Measurements from ENCODE around the gene ZNF710. TPM values are rescaled to one million over a fixed set of nuclear protein-coding genes. Genes with fewer than 3 reads are reported as not detected.

ZNF710 gene
- total and polyA plus RNA-seq, 2 donors (not counting 3 experiments of a cell fraction or from before 2014, with no cell fraction given), result 8.9 to 32.4 TPM

- TF ChIP-seq, protein P1, sequence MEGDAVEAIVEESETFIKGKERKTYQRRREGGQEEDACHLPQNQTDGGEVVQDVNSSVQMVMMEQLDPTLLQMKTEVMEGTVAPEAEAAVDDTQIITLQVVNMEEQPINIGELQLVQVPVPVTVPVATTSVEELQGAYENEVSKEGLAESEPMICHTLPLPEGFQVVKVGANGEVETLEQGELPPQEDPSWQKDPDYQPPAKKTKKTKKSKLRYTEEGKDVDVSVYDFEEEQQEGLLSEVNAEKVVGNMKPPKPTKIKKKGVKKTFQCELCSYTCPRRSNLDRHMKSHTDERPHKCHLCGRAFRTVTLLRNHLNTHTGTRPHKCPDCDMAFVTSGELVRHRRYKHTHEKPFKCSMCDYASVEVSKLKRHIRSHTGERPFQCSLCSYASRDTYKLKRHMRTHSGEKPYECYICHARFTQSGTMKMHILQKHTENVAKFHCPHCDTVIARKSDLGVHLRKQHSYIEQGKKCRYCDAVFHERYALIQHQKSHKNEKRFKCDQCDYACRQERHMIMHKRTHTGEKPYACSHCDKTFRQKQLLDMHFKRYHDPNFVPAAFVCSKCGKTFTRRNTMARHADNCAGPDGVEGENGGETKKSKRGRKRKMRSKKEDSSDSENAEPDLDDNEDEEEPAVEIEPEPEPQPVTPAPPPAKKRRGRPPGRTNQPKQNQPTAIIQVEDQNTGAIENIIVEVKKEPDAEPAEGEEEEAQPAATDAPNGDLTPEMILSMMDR (IDR thresholded peaks at IDR 0.05; ENCODE audit: extremely low read depth in 1 of 2, insufficient read depth in 1 of 2, low read depth in 1 of 2, low read length in 2 of 2), result no peak
- TF ChIP-seq POLR2A (IDR thresholded peaks at IDR 0.05; ENCODE audit: low read depth, low read length) (no peak), GATA2 (IDR thresholded peaks at IDR 0.05; ENCODE audit: insufficient read depth, insufficient read length, low read depth, low read length) (no peak)
- ChIA-PET CTCF (interaction anchor here (1.6 kb wide), 1 partner anchor 12 kb away, joined by 3 read pairs; no protein-coding TSS in a partner anchor), POLR2A (no interaction called here)
- FAIRE-seq (no peak), DNase-seq (ENCODE audit: low read depth, low spot score) (no peak)
- no TSS peak for BruUV-seq (replicated peaks)
- H3K4me1 ChIP-seq (ENCODE audit: control insufficient read depth, extremely low read depth, insufficient read depth, low read length), result peaks cover 28% of the 10 kb centered on the region
- H2AFZ ChIP-seq (ENCODE audit: low read depth, low read length), result no peak overlapping the region
- no peaks in the 10 kb centered on the region for H3K27me3 ChIP-seq (ENCODE audit: control insufficient read depth in 2 of 2, insufficient read depth in 2 of 2, low read length in 2 of 2)
- intact Hi-C loops (cut with micrococcal nuclease), result no loop called here
- no peaks in the 10 kb centered on the region for H4K20me1 ChIP-seq (replicated peaks; ENCODE audit: control insufficient read depth, extremely low read depth, insufficient read depth, low read length)
- dilution Hi-C loops (cut with MboI; ENCODE audit: extremely low pct_ligation_motif_present, low sequenced_read_pairs), result no loop called here
- no peaks in the 10 kb centered on the region for H3K9me1 ChIP-seq (replicated peaks; ENCODE audit: control insufficient read depth, extremely low read depth, insufficient read depth, low read length)
- H3K9me3 ChIP-seq (replicated peaks; ENCODE audit: control insufficient read depth, insufficient read depth, low read length), result no peaks in the 10 kb centered on the region
- no peak overlapping the region for H3K27ac ChIP-seq (ENCODE audit: insufficient read depth, low read depth, low read length)
- H3K36me3 ChIP-seq (ENCODE audit: control insufficient read depth in 2 of 2, extremely low read depth in 1 of 2, insufficient read depth in 2 of 2, low read length in 2 of 2), result no peaks in the 10 kb centered on the region
- H3K9ac ChIP-seq (replicated peaks; ENCODE audit: extremely low read depth, insufficient read depth, low read length), result no peak overlapping the region
- H3K79me2 ChIP-seq (ENCODE audit: control insufficient read depth, insufficient read depth, low read length), result peaks cover 7% of the 10 kb centered on the region
- H3K4me3 ChIP-seq (replicated peaks in 1 of 3; ENCODE audit: insufficient read depth in 1 of 3, low read depth in 1 of 3, low read length in 3 of 3), result no peak overlapping the region
- no peak overlapping the region for H3K4me2 ChIP-seq (ENCODE audit: insufficient read depth, low read length)
Measured at GRCh38 chr15:90062023-90062442, 60.9 kb downstream of the ZNF710 start.

- Histone ChIP-seq H3K9me3 (replicated peaks; ENCODE audit: control insufficient read depth, insufficient read depth, low read length) (no peaks in the 10 kb centered on the region), H3K4me2 (ENCODE audit: insufficient read depth, low read length) (no peak overlapping the region), H3K4me1 (ENCODE audit: control insufficient read depth, extremely low read depth, insufficient read depth, low read length) (peaks cover 28% of the 10 kb centered on the region), H3K27ac (ENCODE audit: insufficient read depth, low read depth, low read length) (no peak overlapping the region), H3K4me3 (replicated peaks in 1 of 3; ENCODE audit: insufficient read depth in 1 of 3, low read depth in 1 of 3, low read length in 3 of 3) (no peak overlapping the region), H3K27me3 (ENCODE audit: control insufficient read depth in 2 of 2, insufficient read depth in 2 of 2, low read length in 2 of 2) (no peaks in the 10 kb centered on the region), H3K9ac (replicated peaks; ENCODE audit: extremely low read depth, insufficient read depth, low read length) (no peak overlapping the region), H2AFZ (ENCODE audit: low read depth, low read length) (no peak overlapping the region), H3K36me3 (ENCODE audit: control insufficient read depth in 2 of 2, extremely low read depth in 1 of 2, insufficient read depth in 2 of 2, low read length in 2 of 2) (no peaks in the 10 kb centered on the region), H3K79me2 (ENCODE audit: control insufficient read depth, insufficient read depth, low read length) (peaks cover 7% of the 10 kb centered on the region), H4K20me1 (replicated peaks; ENCODE audit: control insufficient read depth, extremely low read depth, insufficient read depth, low read length) (no peaks in the 10 kb centered on the region), H3K9me1 (replicated peaks; ENCODE audit: control insufficient read depth, extremely low read depth, insufficient read depth, low read length) (no peaks in the 10 kb centered on the region)
- no TSS peak for BruUV-seq (replicated peaks)
- dilution Hi-C loops (cut with MboI; ENCODE audit: extremely low pct_ligation_motif_present, low sequenced_read_pairs) (no loop called here), intact Hi-C loops (cut with micrococcal nuclease) (no loop called here)
- TF ChIP-seq POLR2AphosphoS5 (IDR thresholded peaks at IDR 0.05; ENCODE audit: insufficient read depth, low read depth, low read length), result no peak
- TF ChIP-seq MYC (IDR thresholded peaks at IDR 0.05; ENCODE audit: low read depth, low read length), result no peak
- no peak for TF ChIP-seq JUN (IDR thresholded peaks at IDR 0.05; ENCODE audit: borderline replicate concordance, insufficient read depth, insufficient read length, low read depth)
- no peak for TF ChIP-seq EZH2 (IDR thresholded peaks at IDR 0.05; ENCODE audit: borderline replicate concordance, low read depth, low read length, severe bottlenecking)
- TF ChIP-seq, protein P1 (IDR thresholded peaks at IDR 0.05; ENCODE audit: extremely low read depth in 1 of 2, insufficient read depth in 1 of 2, low read depth in 1 of 2, low read length in 2 of 2), result no peak
- no peak for TF ChIP-seq FOS (IDR thresholded peaks at IDR 0.05; ENCODE audit: borderline replicate concordance, insufficient read depth, low read length)
- no peak for TF ChIP-seq MAX (IDR thresholded peaks at IDR 0.05; ENCODE audit: insufficient read depth, insufficient read length)
- no peak for TF ChIP-seq POLR2A (IDR thresholded peaks at IDR 0.05; ENCODE audit: low read depth, low read length)
- no peak for TF ChIP-seq GATA2 (IDR thresholded peaks at IDR 0.05; ENCODE audit: insufficient read depth, insufficient read length, low read depth, low read length)
- DNase-seq (ENCODE audit: low read depth, low spot score) (no peak), FAIRE-seq (no peak)
- ChIA-PET POLR2A (no interaction called here), CTCF (no interaction called here)
Measured at GRCh38 chr15:90062462-90062932, 61.4 kb downstream of the ZNF710 start.
